ENCODE data around the gene CHDH. TPM values are rescaled to one million over a fixed set of nuclear protein-coding genes. Genes with fewer than 3 reads are reported as not detected.

CHDH gene
- polyA plus RNA-seq, 3 donors: not detected

- WGBS (ENCODE audit: insufficient coverage): 97% methylated on average over 14 of the region's 14 CpGs
- no peak overlapping the region for H3K27ac Mint-ChIP-seq
- no peaks in the 10 kb centered on the region for H3K9me3 ChIP-seq (replicated peaks in 1 of 2; ENCODE audit: control insufficient read depth in 1 of 2, insufficient read depth in 1 of 2, low read length in 2 of 2)
These were observed 73.7 kb downstream of the CHDH start for GRCh38 chr3:53772562-53772961.

DNA sequence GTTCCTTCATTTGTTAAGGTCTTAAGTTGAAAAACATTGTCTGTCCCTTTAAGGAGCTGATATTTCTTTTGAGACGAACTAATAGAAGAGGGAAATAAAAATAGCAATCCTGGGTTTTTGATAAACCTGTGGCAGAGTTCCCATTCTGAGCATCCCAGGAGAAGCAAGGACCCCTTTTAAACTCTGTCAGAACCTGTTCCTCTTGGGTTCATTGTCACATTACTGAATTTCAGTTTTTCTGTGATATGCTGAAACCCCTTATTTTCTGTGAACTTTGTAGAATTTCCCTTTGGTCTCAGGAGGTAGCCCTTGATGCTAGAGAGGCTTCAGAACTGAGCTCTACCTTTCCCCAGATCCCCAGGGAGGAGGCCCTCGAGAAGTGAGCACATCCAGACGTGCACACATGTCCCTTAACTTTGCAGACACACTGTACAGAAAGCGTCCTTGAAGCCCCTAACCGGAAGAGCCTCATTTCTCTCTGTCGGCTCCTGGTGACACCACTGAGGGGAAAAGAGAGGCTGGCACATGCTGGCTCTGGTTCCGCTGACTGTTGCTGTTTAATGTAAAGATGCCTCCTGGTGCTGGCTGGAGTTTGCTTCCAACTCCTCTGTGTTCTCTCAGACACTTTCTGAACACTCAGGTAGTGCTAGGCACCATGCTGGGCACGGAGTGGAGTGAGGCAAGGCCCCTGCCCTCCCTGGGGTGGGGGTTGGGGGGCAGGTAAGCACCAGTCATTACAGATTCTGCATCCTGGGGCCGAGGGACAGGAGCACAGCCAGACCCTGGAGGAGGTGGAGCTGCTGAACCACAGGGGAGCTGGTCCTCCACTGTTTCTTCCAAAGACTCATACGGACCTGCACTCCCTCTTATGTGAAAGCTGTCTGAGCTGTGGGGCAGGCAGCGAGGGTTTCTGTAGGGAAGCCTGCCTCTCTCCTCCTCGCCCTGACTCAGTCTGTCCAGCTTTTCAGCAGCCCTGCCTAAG, 77.5 kb downstream of the CHDH start:
- H3K4me1 Mint-ChIP-seq: no peaks in the 10 kb centered on the region
- H3K27me3 Mint-ChIP-seq (ENCODE audit: low read depth in 3 of 3): peaks cover 5 to 22% (median 18%) of the 10 kb centered on the region in 3 donors
- no peaks in the 10 kb centered on the region for H3K36me3 Mint-ChIP-seq
- H3K4me3 Mint-ChIP-seq: no peak overlapping the region
- H3K27ac Mint-ChIP-seq: no peak overlapping the region
- no peaks in the 10 kb centered on the region for H3K79me2 ChIP-seq (ENCODE audit: insufficient read depth, low read length)
- H3K9me3 Mint-ChIP-seq: no peaks in the 10 kb centered on the region
- no peaks in the 10 kb centered on the region for H3K27me3 ChIP-seq (ENCODE audit: control insufficient read depth in 2 of 2, insufficient read depth in 2 of 2, low read length in 2 of 2)
- H3K9me3 ChIP-seq (replicated peaks in 1 of 2; ENCODE audit: control insufficient read depth in 1 of 2, insufficient read depth in 1 of 2, low read length in 2 of 2): no peaks in the 10 kb centered on the region
- no peak overlapping the region for H2AFZ ChIP-seq (ENCODE audit: insufficient read depth, low read depth, low read length, poor library complexity, severe bottlenecking)
- H3K4me2 ChIP-seq (replicated peaks; ENCODE audit: extremely low read depth, low read length, poor library complexity, severe bottlenecking): no peak overlapping the region
- H3K9ac ChIP-seq (ENCODE audit: insufficient read depth, low read length, poor library complexity, severe bottlenecking): no peak overlapping the region
- H3K4me3 ChIP-seq (replicated peaks in 1 of 3; ENCODE audit: low read depth in 2 of 3, low read length in 3 of 3): no peak overlapping the region
- no peaks in the 10 kb centered on the region for H3K36me3 ChIP-seq (replicated peaks in 1 of 2; ENCODE audit: control insufficient read depth in 1 of 2, insufficient read depth in 2 of 2, low read length in 2 of 2)
- no peak overlapping the region for H3K27ac ChIP-seq (ENCODE audit: low read depth in 1 of 2, low read length in 2 of 2)
- no peaks in the 10 kb centered on the region for H4K20me1 ChIP-seq (ENCODE audit: insufficient read depth, low read length)
- TF ChIP-seq, protein P1, sequence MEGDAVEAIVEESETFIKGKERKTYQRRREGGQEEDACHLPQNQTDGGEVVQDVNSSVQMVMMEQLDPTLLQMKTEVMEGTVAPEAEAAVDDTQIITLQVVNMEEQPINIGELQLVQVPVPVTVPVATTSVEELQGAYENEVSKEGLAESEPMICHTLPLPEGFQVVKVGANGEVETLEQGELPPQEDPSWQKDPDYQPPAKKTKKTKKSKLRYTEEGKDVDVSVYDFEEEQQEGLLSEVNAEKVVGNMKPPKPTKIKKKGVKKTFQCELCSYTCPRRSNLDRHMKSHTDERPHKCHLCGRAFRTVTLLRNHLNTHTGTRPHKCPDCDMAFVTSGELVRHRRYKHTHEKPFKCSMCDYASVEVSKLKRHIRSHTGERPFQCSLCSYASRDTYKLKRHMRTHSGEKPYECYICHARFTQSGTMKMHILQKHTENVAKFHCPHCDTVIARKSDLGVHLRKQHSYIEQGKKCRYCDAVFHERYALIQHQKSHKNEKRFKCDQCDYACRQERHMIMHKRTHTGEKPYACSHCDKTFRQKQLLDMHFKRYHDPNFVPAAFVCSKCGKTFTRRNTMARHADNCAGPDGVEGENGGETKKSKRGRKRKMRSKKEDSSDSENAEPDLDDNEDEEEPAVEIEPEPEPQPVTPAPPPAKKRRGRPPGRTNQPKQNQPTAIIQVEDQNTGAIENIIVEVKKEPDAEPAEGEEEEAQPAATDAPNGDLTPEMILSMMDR (IDR thresholded peaks at IDR 0.05): no peak
- 68% methylated on average over 5 of the region's 12 CpGs for WGBS (ENCODE audit: insufficient coverage)
- no peak for DNase-seq
- H3K4me1 ChIP-seq (ENCODE audit: control insufficient read depth in 1 of 2, insufficient read depth in 2 of 2, low read length in 2 of 2): no peaks in the 10 kb centered on the region
- intact Hi-C loops (cut with micrococcal nuclease): no loop called here

More at GRCh38 chr3:53772562-53772961, 73.7 kb downstream of the CHDH start:
- Histone ChIP-seq H3K27me3 (ENCODE audit: control insufficient read depth in 2 of 2, insufficient read depth in 2 of 2, low read length in 2 of 2) (no peaks in the 10 kb centered on the region), H3K4me2 (replicated peaks; ENCODE audit: extremely low read depth, low read length, poor library complexity, severe bottlenecking) (no peak overlapping the region), H4K20me1 (ENCODE audit: insufficient read depth, low read length) (no peaks in the 10 kb centered on the region), H3K4me3 (replicated peaks in 1 of 3; ENCODE audit: low read depth in 2 of 3, low read length in 3 of 3) (no peak overlapping the region), H3K9ac (ENCODE audit: insufficient read depth, low read length, poor library complexity, severe bottlenecking) (no peak overlapping the region), H3K79me2 (ENCODE audit: insufficient read depth, low read length) (no peaks in the 10 kb centered on the region), H3K27ac (ENCODE audit: low read depth in 1 of 2, low read length in 2 of 2) (no peak overlapping the region), H3K4me1 (ENCODE audit: control insufficient read depth in 1 of 2, insufficient read depth in 2 of 2, low read length in 2 of 2) (no peaks in the 10 kb centered on the region), H2AFZ (ENCODE audit: insufficient read depth, low read depth, low read length, poor library complexity, severe bottlenecking) (no peak overlapping the region), H3K36me3 (replicated peaks in 1 of 2; ENCODE audit: control insufficient read depth in 1 of 2, insufficient read depth in 2 of 2, low read length in 2 of 2) (no peaks in the 10 kb centered on the region)
- TF ChIP-seq, protein P1 (IDR thresholded peaks at IDR 0.05): no peak
- H3K4me1 Mint-ChIP-seq: peaks cover 2% of the 10 kb centered on the region
- no peak overlapping the region for H3K4me3 Mint-ChIP-seq
- DNase-seq: no peak
- H3K27me3 Mint-ChIP-seq (ENCODE audit: low read depth in 3 of 3): peaks cover 5 to 16% (median 11%) of the 10 kb centered on the region in 3 donors
- H3K36me3 Mint-ChIP-seq: no peaks in the 10 kb centered on the region
- no peaks in the 10 kb centered on the region for H3K9me3 Mint-ChIP-seq
- intact Hi-C loops (cut with micrococcal nuclease): loop anchor here in 1 of 2 donors (5.0 kb wide), 1 partner anchor 50 kb away; no protein-coding TSS in a partner anchor
